ENCODE results near the gene CDR2L.

CDR2L gene

DNA sequence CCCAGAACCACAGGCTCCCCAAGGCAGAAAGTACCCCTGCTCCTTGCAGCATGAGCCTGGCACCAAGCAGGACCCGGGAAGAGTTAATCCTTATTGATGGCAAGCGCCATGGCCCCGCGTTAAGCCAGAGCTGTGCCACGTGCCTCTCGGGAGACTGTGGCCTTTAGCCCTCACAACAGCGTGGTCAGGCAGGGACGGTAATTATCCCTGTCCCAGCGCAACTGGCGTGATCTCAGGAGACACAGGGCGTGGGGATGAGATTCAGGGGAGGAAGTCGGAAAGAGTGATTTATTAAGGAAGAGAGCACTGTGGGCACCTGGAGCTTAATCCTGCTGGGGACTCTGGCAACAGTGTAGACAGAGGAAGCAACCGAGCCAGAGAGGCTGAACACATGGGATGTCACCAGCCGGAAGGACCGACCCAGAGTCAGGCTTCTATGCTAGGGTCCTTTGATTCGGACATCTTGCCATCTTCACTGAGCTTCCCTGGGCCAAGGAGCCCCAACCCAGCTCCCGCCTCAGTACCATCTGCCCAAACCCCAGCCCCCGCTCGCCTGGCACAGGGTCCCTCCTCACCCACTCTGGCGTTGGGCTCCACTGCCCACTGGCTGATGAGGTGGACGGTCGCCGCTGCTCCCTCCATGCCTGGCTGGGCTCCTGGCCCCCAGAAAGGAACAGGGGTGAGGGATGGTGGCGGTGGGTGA is 34.9 kb upstream of the CDR2L start:
- no peak overlapping the region for H3K4me3 ChIP-seq (ENCODE audit: low read depth, low read length)
- TF ChIP-seq, protein P1, sequence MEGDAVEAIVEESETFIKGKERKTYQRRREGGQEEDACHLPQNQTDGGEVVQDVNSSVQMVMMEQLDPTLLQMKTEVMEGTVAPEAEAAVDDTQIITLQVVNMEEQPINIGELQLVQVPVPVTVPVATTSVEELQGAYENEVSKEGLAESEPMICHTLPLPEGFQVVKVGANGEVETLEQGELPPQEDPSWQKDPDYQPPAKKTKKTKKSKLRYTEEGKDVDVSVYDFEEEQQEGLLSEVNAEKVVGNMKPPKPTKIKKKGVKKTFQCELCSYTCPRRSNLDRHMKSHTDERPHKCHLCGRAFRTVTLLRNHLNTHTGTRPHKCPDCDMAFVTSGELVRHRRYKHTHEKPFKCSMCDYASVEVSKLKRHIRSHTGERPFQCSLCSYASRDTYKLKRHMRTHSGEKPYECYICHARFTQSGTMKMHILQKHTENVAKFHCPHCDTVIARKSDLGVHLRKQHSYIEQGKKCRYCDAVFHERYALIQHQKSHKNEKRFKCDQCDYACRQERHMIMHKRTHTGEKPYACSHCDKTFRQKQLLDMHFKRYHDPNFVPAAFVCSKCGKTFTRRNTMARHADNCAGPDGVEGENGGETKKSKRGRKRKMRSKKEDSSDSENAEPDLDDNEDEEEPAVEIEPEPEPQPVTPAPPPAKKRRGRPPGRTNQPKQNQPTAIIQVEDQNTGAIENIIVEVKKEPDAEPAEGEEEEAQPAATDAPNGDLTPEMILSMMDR (IDR thresholded peaks at IDR 0.05; ENCODE audit: insufficient read depth, low read depth, low read length, missing control alignments): no peak
- no peak for DNase-seq (ENCODE audit: low read depth)

GRCh38 chr17:74953134-74953687 is 34.2 kb upstream of the CDR2L start:
- TF ChIP-seq, protein P1 (IDR thresholded peaks at IDR 0.05; ENCODE audit: insufficient read depth, low read depth, low read length, missing control alignments): no peak
- no peak overlapping the region for H3K4me3 ChIP-seq (ENCODE audit: low read depth, low read length)
- DNase-seq (ENCODE audit: low read depth): no peak

DNA sequence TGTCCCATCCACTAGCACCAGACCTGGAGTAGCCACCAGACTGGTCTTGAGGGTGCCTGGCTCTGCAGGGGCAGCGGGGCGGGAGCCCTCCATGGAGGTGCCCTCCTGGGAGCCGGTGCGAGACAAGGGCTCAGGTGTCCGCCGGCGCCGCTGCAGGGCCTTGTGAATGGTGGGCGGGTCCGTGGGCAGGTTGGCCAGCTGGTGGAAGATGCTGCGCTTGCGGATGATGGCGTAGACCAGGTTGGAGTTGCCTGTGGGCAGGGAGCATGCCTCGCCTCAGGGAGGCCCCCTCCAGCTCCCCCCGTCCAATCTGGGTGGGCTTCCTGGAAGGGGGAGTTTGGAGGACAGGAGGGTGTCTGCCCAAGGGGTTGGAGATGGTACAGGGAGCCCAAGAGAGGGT is 33.3 kb upstream of the CDR2L start:
- TF ChIP-seq, protein P1 (IDR thresholded peaks at IDR 0.05; ENCODE audit: insufficient read depth, low read depth, low read length, missing control alignments): no peak
- no peak for DNase-seq (ENCODE audit: low read depth)

GRCh38 chr17:74954665-74955421 is 32.6 kb upstream of the CDR2L start:
- TF ChIP-seq, protein P1 (IDR thresholded peaks at IDR 0.05; ENCODE audit: insufficient read depth, low read depth, low read length, missing control alignments): no peak
- H3K4me3 ChIP-seq (ENCODE audit: low read depth, low read length): no peak overlapping the region
- DNase-seq (ENCODE audit: low read depth): no peak

More for the DNA sequence above, 33.3 kb upstream of the CDR2L start:
- H3K4me3 ChIP-seq (ENCODE audit: low read depth, low read length): no peak overlapping the region

GRCh38 chr17:74956093-74956492 is 31.3 kb upstream of the CDR2L start:
- H3K4me3 ChIP-seq (ENCODE audit: low read depth, low read length): no peak overlapping the region
- TF ChIP-seq, protein P1 (IDR thresholded peaks at IDR 0.05; ENCODE audit: insufficient read depth, low read depth, low read length, missing control alignments): no peak
- no peak for DNase-seq (ENCODE audit: low read depth)

- TF ChIP-seq, protein P1 (IDR thresholded peaks at IDR 0.05; ENCODE audit: insufficient read depth, low read depth, low read length, missing control alignments): peak; percentile 94
- DNase-seq (ENCODE audit: low read depth): peak; percentile 72
- no peak overlapping the region for H3K4me3 ChIP-seq (ENCODE audit: low read depth, low read length)
Measured at GRCh38 chr17:74957935-74958740, 29.3 kb upstream of the CDR2L start.
